Fibroblast of pulmonary artery (primary cell): ENCODE data around the gene KCNQ1.

Experiments
- DNase-seq: peaks from one replicate; pipeline ENCODE4 v3.0.0-alpha.2; 2010; ENCODE audit warnings: low read depth
- H3K4me3 ChIP-seq: replicated peaks from 2 replicates; pipeline ENCODE4 v1.5.1; 2011; ENCODE audit warnings: low read depth, mild to moderate bottlenecking, control low read depth, low read length, moderate library complexity
- TF ChIP-seq, protein P1 (sequence below): IDR thresholded peaks from 2 replicates; pipeline ENCODE4 v1.5.1; 2011; ENCODE audit warnings: mild to moderate bottlenecking, control low read depth, low read length, inconsistent platforms; ENCODE audit errors: missing control alignments

KCNQ1 gene

DNA sequence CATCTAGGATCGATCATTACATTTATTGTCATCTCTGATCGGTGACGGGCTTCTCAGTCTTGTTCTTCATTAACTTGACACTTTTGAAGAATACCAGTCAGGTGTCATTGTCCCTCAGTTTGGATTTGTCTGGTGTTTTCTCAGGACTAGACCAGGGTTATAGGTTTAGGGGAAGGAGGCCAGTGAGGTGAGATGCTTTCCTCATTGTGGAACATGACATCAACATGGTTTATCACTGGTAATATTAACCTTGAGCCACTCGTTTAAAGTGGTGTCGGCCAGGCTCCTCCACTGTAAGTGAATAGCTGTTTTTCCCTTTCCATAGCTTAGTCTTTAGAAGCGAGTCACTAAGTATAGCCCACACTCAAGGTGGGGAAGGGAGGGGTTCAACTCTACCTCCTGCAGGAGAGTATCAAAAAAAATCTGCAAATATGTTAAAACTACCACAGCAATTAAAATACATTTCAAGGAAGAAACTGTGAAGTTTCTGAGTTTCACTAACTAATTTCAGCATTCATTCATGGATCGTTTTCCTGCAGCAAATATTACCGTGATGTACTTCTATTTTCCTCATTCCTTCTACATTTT lies 213.0 kb downstream of the KCNQ1 start:
- DNase-seq = no peak
- no peak overlapping the region for H3K4me3 ChIP-seq
- TF ChIP-seq, protein P1, sequence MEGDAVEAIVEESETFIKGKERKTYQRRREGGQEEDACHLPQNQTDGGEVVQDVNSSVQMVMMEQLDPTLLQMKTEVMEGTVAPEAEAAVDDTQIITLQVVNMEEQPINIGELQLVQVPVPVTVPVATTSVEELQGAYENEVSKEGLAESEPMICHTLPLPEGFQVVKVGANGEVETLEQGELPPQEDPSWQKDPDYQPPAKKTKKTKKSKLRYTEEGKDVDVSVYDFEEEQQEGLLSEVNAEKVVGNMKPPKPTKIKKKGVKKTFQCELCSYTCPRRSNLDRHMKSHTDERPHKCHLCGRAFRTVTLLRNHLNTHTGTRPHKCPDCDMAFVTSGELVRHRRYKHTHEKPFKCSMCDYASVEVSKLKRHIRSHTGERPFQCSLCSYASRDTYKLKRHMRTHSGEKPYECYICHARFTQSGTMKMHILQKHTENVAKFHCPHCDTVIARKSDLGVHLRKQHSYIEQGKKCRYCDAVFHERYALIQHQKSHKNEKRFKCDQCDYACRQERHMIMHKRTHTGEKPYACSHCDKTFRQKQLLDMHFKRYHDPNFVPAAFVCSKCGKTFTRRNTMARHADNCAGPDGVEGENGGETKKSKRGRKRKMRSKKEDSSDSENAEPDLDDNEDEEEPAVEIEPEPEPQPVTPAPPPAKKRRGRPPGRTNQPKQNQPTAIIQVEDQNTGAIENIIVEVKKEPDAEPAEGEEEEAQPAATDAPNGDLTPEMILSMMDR = no peak

DNA sequence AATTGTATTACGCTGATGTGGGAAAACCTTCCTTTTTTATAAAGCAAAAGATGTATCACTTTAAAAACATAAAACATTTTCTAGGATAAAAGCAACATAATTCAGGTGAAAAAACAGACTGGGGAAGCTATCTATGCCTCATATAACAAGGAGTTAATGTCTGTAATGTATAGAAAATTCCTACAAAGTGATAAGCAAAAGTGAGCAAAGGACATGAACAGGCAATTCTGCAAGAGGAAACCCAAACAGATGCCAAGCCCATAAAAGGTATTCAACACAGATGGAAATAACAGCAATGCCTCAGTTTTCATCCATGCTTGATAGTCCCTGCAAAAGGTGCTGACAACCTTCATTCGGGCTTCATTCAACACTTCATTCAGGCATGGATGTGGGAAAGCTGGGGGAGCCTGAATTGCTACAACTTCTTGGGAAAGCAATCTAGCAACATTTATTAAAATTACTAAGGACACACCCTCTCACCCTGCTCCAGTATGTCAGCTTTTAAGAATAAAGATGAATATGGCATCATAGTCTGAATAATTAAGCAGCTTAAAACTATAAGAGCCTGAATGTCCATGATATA lies 215.6 kb downstream of the KCNQ1 start:
- DNase-seq = no peak
- no peak overlapping the region for H3K4me3 ChIP-seq
- TF ChIP-seq, protein P1 = no peak

DNA sequence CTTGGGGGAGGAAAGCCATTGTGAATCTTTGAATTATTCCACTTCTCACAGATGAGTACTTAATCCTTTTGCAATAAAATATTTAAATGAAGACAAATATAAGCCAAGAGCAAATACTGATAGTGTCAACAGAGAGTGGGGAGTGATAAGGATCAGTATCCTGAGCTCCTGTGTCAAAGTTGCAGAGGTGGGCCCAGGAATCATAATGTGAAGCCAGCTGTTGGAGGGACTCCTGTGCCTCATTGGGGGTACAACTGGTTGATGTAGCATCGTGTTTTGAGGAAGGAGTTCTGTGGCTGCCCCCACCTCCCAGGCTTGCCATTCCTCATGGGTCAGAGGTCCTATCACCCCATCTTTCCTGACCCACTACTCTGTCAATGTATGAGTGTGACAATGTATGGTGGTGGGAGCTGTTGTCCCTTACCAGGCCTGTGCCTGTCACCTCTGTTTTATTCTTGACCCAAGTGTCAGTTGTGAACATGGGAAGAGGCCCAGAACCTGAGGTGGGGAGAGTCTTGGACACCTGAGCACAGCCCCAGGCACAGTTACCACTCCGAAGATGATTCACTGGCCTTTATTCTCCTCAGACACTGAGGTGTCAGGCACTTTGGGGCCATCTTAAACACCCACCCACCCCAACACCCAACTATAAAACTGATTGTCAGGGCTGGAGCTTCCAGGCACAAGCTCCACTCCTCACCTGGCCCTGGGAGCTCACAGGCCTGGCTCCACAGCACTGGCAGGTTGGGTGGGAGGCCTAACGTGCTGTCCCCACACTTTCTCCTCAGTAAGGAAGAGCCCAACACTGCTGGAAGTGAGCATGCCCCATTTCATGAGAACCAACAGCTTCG lies 216.6 kb downstream of the KCNQ1 start:
- no peak for DNase-seq
- TF ChIP-seq, protein P1 = no peak
- no peak overlapping the region for H3K4me3 ChIP-seq

DNA sequence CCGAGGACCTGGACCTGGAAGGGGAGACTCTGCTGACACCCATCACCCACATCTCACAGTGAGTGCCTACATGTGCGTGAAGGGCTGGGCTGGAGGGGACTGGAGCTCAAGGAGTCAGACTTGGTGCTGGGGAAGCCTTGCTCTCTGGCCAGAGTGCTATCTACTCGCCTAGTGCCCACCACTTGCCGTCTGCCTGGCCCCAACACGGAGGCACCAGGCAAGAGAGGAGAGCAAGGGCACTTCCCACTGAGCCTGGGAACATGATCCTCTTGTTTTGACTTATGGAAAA lies 217.2 kb downstream of the KCNQ1 start:
- TF ChIP-seq, protein P1 = no peak
- DNase-seq = no peak

DNA sequence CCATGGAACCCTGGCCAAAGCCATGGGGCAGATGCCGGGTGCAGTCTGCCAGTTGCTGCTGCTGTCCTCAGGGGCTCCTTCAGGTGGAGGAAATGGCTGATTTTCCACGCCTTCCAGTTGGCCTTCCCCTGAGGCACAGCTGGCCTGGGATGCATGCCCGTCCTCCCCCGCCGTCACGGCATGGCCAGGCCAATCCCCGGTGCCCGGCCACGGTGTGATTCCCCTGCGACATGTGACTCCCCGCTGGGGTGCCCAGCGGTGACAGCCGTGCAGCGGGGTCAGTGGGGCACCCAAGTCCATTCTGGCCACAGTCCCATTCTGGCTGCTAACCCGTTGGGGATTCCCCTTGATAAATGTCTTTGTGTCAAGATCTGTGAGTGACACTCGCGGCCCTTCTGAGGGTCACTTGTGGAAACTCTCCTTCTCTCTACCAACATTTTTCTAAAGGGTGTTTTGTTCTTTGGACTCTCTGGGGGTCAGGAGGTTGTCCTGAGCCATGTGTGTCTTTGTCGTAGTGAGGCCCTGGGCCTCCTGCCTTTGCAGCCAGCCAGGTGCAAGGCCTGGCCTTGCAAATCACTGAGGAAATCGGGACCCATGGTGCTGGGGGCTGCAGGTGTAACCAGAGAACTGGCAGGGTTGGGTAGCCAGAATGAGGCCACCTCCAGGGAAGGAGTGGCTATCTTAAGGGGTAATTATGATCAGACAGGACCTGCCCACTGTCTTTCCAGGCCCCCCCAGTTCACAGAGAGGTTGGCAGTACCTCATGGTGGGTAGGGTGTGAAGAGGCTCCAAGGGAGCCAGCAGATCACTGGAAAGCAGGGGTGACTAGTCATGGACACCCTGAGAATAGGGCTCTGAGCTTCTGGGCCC lies 217.9 kb downstream of the KCNQ1 start:
- DNase-seq = no peak
- TF ChIP-seq, protein P1 = no peak
- H3K4me3 ChIP-seq = no peak overlapping the region

More for the DNA sequence above, 217.2 kb downstream of the KCNQ1 start:
- no peak overlapping the region for H3K4me3 ChIP-seq

DNA sequence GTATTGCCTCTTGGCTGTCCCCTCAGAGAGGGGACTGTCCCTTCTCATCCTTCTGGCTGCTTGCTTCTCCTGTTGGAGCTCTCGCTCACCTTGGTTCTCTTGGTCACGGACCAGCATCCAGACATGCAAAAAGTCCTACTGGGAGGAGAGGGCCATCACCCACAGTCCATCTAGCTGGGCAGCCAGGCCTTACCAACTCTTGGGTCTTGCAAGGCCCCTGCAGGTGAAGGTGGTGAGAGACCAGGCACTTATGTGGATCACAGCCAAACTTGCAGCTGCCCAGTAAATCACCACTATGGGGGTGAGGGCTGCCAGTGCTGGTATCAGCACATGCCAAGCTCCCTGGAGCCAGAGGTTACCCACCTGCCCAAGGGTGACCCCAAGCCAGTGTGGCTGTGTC lies 218.7 kb downstream of the KCNQ1 start:
- TF ChIP-seq, protein P1 = no peak
- DNase-seq = no peak
- H3K4me3 ChIP-seq = no peak overlapping the region
